GM15510 (cell line): ENCODE measurements around the gene DDR1.
A peak's percentile ranks its signal among the peaks of the same experiment; 100 is the strongest.

Experiments used
- POLR2A ChIP-seq: IDR thresholded peaks from 3 replicates; pipeline ENCODE4 v1.6.1; 2011; ENCODE audit warnings: borderline replicate concordance; ENCODE audit not compliant: insufficient read length; ENCODE audit errors: extremely low read depth

The DDR1 gene

GRCh38 chr6:30913721-30914075, 29.4 kb downstream of the DDR1 start:
- TF ChIP-seq POLR2A: no peak

- TF ChIP-seq POLR2A: peak; percentile 84
Observed at GRCh38 chr6:30914076-30914853, 29.9 kb downstream of the DDR1 start, which contains the start of gene VARS2. Gene VARS2, plus strand, starts transcription at chr6:30914238. Its CDS starts 599 bp downstream, at chr6:30914837.

DNA sequence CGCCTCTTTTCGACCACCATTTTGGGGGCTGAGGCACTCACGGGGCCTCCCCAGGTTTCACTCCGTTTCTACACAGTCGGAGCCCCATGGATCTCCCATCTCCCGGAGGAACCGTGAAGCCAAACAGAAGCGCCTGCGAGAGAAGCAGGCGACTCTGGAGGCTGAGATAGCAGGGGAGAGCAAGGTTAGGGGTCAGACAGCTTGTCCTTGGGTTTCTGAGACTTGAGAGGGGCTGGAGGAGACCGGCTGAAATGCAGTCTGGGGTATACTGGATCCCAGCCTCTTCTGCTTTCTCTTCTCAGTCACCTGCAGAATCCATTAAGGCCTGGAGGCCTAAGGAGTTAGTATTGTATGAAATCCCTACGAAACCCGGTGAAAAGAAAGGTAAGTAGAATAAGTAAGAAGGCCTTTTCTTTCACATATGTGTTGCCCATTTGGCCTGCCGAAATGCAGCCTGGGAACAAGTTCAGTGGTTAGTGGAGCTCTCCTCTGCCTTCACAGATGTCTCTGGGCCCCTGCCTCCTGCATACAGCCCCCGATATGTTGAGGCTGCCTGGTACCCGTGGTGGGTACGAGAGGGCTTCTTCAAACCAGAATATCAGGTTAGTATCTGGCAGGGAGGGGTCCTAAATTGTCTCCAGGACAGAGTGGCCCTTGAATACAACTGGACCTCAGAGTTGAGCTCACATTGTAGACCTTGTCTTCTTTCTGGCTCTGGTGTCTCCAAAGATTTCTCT, 30.7 kb downstream of the DDR1 start:
- no peak for TF ChIP-seq POLR2A

DNA sequence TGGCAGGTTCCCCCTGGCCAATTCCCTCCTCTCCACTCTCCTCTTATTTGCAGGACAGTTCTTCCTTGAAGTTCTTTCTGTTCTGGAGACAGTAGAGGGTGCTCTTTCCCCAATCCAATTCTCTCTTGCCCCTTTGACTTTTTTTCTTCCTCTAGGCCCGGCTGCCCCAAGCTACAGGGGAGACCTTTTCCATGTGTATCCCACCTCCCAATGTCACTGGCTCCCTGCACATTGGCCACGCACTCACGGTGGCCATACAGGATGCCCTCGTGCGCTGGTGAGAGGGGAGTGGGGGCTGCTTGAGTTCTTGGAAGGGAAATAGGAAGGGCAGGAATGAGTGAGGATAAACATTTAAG, 31.2 kb downstream of the DDR1 start:
- no peak for TF ChIP-seq POLR2A

DNA sequence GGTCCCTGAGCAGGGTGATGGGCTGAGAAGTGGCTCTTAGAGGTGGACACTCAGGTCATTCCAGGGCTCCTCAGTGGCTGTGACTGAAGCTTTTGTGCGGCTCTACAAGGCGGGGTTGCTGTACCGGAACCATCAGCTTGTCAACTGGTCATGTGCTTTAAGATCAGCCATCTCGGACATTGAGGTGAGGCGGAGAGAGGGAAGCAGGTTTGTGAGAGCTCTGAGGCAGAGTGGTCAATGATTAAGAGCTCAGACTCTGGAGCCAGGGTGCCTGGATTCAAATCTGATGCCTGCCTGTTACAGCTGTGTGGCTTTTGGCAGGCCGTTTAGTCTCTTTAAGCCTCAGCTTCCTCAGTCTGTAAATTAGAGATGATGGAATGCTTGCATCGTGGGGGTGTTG, 32.7 kb downstream of the DDR1 start:
- TF ChIP-seq POLR2A: no peak

- TF ChIP-seq POLR2A: no peak
Observed at GRCh38 chr6:30917487-30917886, 33.2 kb downstream of the DDR1 start.

- no peak for TF ChIP-seq POLR2A
Observed at GRCh38 chr6:30918670-30919069, 34.4 kb downstream of the DDR1 start.

DNA sequence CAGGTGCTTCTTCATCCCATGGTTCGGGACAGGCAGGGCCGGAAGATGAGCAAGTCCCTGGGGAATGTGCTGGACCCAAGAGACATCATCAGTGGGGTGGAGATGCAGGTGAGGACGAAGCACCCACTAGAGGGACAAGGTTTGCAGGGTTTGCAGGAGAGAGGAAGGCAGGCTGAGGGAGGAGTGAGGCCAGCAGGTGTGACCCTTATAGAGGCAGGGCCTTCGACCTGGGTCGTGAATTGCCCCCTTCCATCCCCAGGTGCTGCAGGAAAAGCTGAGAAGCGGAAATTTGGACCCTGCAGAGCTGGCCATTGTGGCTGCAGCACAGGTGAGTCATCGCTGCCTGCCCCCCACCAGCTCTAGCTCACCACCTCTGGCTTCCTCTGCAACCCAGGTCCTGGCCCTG, 38.1 kb downstream of the DDR1 start:
- TF ChIP-seq POLR2A: no peak

DNA sequence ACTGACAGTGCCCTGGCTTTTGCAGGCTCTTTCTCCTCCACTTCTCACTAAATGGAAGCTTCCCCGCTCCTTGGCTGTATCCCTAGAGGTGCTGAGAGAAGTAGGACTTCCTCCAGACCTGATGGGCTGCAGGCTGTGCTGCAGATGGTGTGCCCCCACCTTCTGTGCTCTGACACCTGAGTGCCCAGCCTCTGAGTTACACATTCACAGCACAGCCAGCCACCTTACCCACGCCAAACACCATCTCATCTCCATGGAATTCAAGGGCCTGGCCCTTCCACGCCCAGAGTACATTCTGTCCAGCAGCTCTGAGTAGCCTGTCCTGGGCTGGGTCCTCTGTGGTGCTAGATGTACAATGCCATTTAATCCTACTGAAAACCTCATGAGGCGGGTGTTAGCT, 42.3 kb downstream of the DDR1 start:
- TF ChIP-seq POLR2A: no peak

DNA sequence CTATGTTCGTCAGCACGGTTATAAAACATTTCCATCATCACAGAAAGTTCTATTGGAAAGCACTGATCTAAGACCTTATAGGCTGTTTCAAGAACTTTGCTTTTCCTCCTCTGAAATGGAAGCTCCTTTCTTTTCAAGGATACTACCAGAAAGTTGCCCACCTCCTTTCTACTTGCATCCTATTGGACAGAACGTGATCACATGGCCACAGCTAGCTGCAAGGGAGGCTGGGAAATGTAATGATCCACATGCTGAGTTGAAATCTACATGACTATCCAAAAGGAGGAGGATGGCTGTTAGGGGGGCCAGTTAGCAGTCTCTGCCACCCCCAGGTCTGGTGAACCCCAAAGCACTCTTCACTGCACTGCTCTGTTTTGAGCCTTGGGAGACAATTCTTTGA, 44.4 kb downstream of the DDR1 start:
- TF ChIP-seq POLR2A: no peak

- no peak for TF ChIP-seq POLR2A
Observed at GRCh38 chr6:30930506-30930905, 46.2 kb downstream of the DDR1 start.

DNA sequence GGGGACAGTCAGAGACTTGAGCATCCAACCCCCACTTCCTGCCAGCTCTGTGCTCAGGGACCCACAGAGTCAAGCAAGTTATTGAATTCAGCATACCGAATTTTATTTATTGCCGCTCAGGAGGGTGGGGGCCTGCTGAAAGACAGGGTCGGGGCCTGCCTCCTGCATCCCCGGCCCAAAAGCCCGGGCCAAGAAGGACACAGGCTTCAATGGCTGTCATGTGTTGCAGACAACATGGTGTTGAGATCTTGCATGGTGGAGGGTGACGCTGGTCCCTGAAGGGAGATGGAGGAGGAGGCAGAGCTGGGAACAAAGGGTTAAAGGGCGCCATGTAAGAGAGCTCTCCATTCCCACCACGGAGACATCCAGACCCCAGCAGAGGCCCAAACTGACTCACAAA, 47.0 kb downstream of the DDR1 start:
- TF ChIP-seq POLR2A: no peak

DNA sequence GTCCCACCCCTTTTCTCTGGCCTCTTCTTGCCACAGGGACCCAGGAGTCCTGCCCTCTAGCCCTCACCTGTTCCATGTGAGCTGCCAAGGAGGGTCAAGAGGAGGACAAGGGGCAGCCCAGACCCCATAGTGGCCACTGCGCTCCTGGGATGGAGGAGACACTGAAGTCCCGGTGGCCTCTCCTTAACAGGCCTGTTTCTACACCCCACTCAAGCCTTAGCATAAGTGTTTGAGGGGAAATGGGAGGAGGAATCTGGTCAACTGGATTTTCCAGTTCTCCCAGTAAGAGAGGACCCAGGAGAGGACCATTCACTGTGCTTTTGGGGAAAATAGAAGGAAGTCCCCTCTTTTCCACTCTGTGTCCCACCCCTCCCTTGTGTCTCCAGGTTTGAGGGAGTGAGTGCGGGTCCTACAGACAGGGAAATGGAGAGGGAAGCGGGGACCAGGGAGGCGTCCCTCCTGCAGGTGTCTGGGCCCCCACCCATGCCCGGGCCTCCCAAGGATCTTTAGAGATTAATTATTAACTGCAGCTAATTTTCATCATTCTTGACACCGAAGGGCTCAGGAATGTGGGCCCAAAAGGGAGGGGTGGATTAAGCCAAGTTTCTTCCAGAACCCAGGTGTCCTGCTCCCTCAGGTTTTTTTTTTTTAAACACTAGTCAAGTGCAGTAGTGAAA, 47.8 kb downstream of the DDR1 start, which contains the start of gene SFTA2:
TSS of gene SFTA2 (minus strand) at position 202 of the 677 bp plus-strand sequence. CDS start at position 128, 74 bp downstream.
- TF ChIP-seq POLR2A: no peak

DNA sequence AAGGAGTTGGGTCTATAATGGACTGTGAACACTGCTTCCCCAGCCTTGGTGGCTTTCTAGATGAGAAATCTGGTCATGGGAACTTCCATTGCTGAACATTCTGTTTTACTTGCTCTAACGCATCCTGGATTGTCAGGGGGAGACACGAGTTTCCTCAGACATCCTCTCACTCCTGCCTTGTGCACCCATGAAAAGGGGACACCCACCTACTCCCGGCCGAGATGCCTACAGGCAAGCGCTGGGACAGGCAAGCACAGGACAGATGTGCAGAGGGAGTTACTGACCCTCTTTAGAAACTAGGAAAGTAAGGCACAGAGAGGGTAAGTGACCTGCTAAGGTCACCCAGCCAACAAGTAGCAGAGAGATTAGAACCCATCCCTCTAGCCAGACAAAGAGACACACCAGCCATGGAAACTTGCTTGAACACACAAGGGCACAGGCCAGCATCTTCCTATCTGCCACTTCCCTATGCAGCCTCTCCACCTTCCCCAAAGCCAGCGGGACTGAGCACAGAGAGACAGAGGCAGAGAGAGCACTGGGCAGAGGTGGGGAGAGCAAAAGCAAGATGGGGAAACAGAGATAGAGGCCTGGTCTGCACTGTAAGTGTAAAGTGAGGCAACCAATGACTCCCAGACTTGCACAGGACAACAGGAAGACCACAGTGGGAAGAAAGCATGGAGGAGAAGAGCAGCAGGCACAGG, 48.5 kb downstream of the DDR1 start:
- no peak for TF ChIP-seq POLR2A

GRCh38 chr6:30935018-30935417, 50.7 kb downstream of the DDR1 start:
- no peak for TF ChIP-seq POLR2A
